ENCODE data around the gene STXBP6. TPM values are rescaled to one million over a fixed set of nuclear protein-coding genes. Genes with fewer than 3 reads are reported as not detected.

The STXBP6 gene
- total and polyA plus RNA-seq, 2 of the 13 experiments (the other 11 are each of a cell fraction or from before 2014, with no cell fraction given) = 35.3 to 42.8 TPM

DNA sequence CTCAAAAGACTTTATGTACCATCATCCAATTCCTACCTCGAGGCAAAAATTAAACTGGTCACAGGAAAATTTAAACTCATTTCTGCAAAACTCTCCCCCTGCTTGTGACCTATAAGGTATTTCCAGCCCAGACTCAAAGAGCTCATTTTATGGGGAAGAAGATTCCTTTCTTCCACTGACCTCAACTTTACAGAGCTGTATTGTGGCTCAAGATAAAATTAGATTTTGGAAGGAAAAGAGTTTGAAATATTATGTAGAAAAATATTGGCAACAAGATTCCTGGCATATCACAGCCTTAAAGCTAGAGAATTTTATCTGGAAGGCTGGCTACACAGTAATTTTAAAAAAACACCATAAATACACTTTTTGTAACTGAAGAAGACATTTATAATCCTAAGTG, 91.7 kb downstream of the STXBP6 start:
- Histone ChIP-seq H3K9me3 (ENCODE audit: low read length) (no peaks in the 10 kb centered on the region), H2AFZ (ENCODE audit: low read length) (no peak overlapping the region), H3K27ac (ENCODE audit: extremely low read length, insufficient read depth, low read length) (no peak overlapping the region), H3K27me3 (ENCODE audit: control insufficient read depth in 1 of 2, insufficient read depth in 2 of 2, low read length in 2 of 2) (no peaks in the 10 kb centered on the region), H4K20me1 (ENCODE audit: insufficient read depth, low read length) (no peaks in the 10 kb centered on the region), H3K4me2 (ENCODE audit: low read depth, low read length) (no peak overlapping the region), H3K4me3 (replicated peaks in 1 of 3; ENCODE audit: insufficient read depth in 1 of 3, low read depth in 2 of 3, low read length in 3 of 3) (no peak overlapping the region), H3K9ac (ENCODE audit: insufficient read depth, low read depth, low read length) (no peak overlapping the region), H3K4me1 (ENCODE audit: insufficient read depth, low read length) (peaks cover 30% of the 10 kb centered on the region), H3K79me2 (ENCODE audit: insufficient read depth, low read length) (no peaks in the 10 kb centered on the region), H3K36me3 (replicated peaks in 1 of 2; ENCODE audit: control insufficient read depth in 1 of 2, insufficient read depth in 2 of 2, low read length in 2 of 2) (no peaks in the 10 kb centered on the region)
- DNase-seq (ENCODE audit: low spot score) (no peak), ATAC-seq (no peak), FAIRE-seq (no peak)
- ChIA-PET POLR2A (no interaction called here), CTCF (ENCODE audit: low intra/inter-chr PET ratio, low total read pairs) (no interaction called here)
- intact Hi-C loops (cut with micrococcal nuclease; ENCODE audit: unreplicated experiment) = no loop called here
- 61% methylated on average over 1 of the region's 1 CpG for WGBS (ENCODE audit: low lambda C conversion rate)
- BruUV-seq (replicated peaks) = no TSS peak
- TF ChIP-seq AGO1 (IDR thresholded peaks at IDR 0.05; ENCODE audit: low read depth, low read length, poor library complexity, severe bottlenecking) (no peak), ZSCAN29 (CRISPR knock-in tag; conservative IDR thresholded peaks at IDR 0.05) (no peak), ZNF234 (CRISPR knock-in tag; conservative IDR thresholded peaks at IDR 0.05) (no peak)
- TF ChIP-seq, protein P1, sequence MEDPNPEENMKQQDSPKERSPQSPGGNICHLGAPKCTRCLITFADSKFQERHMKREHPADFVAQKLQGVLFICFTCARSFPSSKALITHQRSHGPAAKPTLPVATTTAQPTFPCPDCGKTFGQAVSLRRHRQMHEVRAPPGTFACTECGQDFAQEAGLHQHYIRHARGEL (CRISPR knock-in tag; IDR thresholded peaks at IDR 0.05) = no peak
- in situ Hi-C loops (cut with HindIII; ENCODE audit: extremely low pct_ligation_motif_present, low pct_unique_long_range_greater_than_20kb) = no loop called here

DNA sequence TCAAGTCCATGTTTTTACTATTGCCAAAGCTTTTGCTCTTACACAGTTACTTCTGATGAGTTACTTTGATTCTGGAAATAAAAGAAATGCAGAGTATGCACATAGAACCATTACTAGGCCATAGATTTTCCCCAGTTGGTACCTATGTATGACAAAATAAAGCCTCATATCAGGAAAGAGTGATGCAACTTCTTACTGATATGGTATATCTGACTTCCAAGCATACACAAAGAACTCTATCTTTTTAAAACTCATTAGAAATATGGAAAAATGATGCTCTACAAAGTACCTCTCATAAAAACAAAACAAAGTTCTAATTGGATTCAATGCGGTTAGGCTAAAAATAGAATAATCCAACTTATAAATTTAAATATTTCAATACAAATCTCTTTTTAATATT, 92.1 kb downstream of the STXBP6 start:
- FAIRE-seq (no peak), DNase-seq (ENCODE audit: low spot score) (no peak), ATAC-seq (no peak)
- 96% methylated on average over 1 of the region's 1 CpG for WGBS (ENCODE audit: low lambda C conversion rate)
- BruUV-seq (replicated peaks) = no TSS peak
- CTCF ChIA-PET (ENCODE audit: low intra/inter-chr PET ratio, low total read pairs) = no interaction called here
- no peak overlapping the region for H3K27ac ChIP-seq (ENCODE audit: extremely low read length, insufficient read depth, low read length)
- H2AFZ ChIP-seq (ENCODE audit: low read length) = no peak overlapping the region
- no peaks in the 10 kb centered on the region for H3K36me3 ChIP-seq (replicated peaks in 1 of 2; ENCODE audit: control insufficient read depth in 1 of 2, insufficient read depth in 2 of 2, low read length in 2 of 2)
- no peak overlapping the region for H3K4me2 ChIP-seq (ENCODE audit: low read depth, low read length)
- H3K9me3 ChIP-seq (ENCODE audit: low read length) = no peaks in the 10 kb centered on the region
- POLR2A ChIA-PET = no interaction called here
- peaks cover 30% of the 10 kb centered on the region for H3K4me1 ChIP-seq (ENCODE audit: insufficient read depth, low read length)
- no peaks in the 10 kb centered on the region for H3K27me3 ChIP-seq (ENCODE audit: control insufficient read depth in 1 of 2, insufficient read depth in 2 of 2, low read length in 2 of 2)
- no peak overlapping the region for H3K4me3 ChIP-seq (replicated peaks in 1 of 3; ENCODE audit: insufficient read depth in 1 of 3, low read depth in 2 of 3, low read length in 3 of 3)
- intact Hi-C loops (cut with micrococcal nuclease; ENCODE audit: unreplicated experiment) (no loop called here), in situ Hi-C loops (cut with HindIII; ENCODE audit: extremely low pct_ligation_motif_present, low pct_unique_long_range_greater_than_20kb) (no loop called here)
- no peaks in the 10 kb centered on the region for H4K20me1 ChIP-seq (ENCODE audit: insufficient read depth, low read length)
- H3K9ac ChIP-seq (ENCODE audit: insufficient read depth, low read depth, low read length) = no peak overlapping the region
- TF ChIP-seq ARNT (IDR thresholded peaks at IDR 0.05) (no peak), CEBPB (IDR thresholded peaks at IDR 0.05; ENCODE audit: borderline replicate concordance, low read depth, low read length) (peak; percentile 51; the same call in 1 of the 2 replicates)
- no peaks in the 10 kb centered on the region for H3K79me2 ChIP-seq (ENCODE audit: insufficient read depth, low read length)

Measured in HepG2 (cell line).